GM21825 (cell line): Measurements from ENCODE around the gene TUBGCP6.

Experiments
- ATAC-seq: cut with Tn5 transposase; IDR thresholded peaks from one replicate; pipeline ENCODE4 v1.9.1; 2021; ENCODE audit warnings: mild to moderate bottlenecking, moderate library complexity; ENCODE audit not compliant: unreplicated experiment

The TUBGCP6 gene

DNA sequence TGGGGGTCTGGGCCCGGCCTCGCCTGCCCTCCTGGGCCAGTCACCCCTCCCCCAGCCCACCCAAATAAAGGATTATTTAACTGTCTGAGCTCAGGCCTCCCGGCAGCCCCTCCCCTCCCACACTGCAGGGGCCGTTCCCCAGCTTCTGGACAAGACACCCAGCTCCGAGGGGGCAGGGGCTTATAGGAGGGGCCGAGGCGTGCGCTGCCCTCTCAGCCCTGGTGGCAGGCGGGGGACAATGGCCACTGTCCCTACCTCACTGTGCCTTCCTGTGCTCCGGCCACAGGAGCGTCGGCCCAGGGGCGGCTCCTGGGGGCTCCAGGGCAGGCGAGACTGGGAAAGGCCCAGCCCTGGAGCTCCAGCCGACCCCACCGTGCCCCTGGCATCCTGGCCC is 46.2 kb downstream of the TUBGCP6 start:
- ATAC-seq: no peak

- no peak for ATAC-seq
These were observed 46.8 kb downstream of the TUBGCP6 start for GRCh38 chr22:50197856-50198623.

DNA sequence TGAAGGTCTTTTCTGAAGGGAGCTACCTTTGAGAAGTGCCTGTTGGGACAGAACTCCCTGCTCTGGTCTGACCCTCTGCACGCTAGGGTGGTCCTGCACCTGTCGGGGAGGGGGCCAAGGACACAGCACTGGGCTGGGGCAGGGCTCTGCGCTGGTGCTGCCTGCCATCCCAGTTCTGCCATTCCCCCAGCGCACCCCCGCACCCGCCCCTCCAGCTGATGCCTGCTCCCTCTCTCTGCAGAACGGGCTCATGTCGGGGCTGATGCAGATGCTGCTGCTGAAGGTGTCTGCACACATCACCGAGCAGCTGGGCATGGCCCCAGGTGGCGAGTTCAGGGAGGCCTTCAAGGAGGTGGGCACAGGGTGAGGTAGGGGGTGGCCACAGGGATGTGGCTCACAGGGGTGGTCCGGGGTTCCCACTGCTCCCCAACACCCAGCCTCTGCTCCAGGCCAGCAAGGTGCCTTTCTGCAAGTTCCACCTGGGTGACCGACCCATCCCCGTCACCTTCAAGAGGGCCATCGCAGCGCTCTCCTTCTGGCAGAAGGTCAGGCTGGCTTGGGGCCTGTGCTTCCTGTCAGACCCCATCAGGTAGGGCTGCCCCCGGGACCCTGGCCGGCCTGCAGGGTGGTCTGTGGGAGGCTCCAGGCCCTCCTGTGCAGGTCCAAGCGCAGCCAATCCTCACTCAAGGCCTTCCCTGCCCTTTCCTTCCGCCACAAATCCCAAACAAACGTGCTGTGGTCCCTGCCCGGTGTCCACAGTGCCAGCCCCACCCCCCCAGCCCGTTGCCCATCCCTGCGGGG is 47.6 kb downstream of the TUBGCP6 start:
- ATAC-seq: no peak

DNA sequence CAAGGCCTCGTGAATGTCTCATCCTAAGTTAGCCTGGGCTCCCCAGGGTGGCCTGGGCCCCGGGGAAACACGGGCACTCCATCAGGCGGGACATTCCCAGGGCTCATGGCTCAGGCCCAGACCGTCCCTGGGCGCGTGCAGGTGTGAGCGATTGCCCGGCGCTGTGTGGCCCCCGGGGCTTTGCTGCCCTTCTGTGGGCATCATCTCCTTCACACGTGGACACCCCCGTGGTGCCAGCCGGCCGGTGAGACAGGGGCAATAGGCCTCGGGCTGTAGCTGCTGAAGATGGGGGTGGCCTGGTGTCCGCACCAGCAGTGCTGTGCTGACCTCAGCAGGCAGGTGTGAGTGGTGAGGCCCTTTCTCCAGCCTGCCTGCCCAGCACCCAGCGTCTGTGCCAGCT is 48.6 kb downstream of the TUBGCP6 start:
- ATAC-seq: no peak

DNA sequence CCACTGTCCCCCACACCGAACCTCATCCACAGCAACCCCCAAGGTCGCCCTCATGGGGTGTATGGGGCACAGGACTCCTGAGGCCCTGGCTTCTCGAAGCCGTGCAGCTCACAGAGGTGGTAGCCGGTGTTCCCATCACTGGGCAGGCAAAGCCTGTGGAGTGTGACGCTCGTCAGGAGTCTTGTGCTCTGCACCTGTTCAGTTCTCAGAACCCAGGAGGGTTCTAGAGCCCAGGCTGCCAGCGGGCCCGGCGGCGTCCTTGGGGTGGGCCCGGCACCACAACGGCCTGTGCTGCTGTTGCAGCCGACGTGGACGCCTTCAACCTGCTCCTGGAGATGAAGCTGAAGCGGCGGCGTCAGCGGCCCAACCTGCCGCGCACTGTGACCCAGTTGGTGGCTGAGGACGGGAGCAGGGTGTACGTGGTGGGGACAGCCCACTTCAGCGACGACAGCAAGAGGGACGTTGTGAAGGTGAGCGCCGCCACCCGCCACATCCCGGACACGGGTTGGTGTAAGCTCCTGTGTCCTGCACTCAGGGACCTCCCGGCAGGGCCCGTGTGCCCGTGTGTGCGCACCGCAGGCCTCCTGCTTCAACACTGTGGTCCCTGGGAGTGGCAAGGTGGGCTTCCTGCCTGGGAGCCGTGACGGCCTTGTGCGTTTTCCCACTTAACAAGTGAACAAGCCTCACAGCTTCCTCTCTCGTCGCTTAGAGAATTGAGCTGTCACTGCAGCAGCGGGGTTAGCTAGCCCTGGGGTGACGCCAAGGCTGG is 50.6 kb downstream of the TUBGCP6 start:
- ATAC-seq: no peak

DNA sequence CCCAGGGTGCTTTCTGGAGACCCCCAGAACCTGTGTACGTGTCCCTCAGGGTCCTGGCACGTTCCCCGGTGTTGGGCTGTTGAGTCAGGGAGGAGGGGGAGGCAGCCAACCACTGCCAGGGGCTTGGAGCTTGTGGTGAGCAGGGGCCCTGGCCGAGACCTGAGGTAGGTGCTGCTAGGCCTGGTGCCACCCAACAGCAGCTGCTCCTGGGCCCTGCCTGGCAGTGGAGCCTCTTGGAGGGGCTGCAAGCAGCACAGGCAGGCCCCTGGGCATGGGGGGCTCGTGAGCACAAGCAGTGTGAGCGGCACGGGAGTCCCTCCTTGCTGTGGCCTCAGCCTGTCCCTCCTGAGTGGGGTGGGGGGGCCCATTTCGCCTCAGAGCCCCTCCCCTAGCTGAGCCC is 51.2 kb downstream of the TUBGCP6 start:
- ATAC-seq: no peak

DNA sequence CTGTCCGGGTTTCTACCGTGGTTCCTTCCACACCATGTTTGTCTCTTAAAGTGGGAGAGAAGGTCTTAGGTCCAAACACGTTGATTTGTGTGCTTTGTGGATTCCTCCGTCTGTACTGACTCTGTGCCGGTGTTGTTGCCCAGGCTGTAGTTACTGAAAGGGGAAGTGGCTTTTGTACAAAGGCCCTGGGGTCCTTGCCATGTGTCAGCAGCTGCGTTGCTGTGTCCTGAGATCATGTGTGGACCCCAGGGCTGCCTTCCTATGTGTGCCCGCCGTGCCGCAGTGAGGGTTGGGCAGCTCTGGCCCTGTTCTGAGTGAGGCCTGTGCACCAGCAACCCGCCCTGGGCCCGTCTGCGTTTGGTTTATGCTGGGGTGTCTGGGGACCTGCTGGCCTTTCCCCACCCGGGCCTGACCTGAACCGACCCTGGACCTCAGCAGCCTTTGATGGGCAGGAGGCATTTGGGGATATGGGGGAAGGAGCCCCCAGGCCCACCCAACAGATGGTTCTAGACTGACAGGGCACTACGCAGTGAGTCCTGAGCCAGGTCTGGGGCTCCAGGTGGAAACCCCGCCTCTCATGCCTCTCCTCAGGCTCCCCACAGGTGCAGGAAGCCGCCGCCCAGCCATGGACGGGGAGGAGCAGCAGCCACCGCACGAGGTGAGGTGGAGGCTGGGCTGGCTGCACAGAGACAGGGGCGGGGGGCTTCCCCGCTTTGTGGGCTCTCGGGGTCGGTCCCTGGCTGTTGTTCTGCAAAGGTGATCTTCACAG is 52.2 kb downstream of the TUBGCP6 start:
- ATAC-seq: no peak

DNA sequence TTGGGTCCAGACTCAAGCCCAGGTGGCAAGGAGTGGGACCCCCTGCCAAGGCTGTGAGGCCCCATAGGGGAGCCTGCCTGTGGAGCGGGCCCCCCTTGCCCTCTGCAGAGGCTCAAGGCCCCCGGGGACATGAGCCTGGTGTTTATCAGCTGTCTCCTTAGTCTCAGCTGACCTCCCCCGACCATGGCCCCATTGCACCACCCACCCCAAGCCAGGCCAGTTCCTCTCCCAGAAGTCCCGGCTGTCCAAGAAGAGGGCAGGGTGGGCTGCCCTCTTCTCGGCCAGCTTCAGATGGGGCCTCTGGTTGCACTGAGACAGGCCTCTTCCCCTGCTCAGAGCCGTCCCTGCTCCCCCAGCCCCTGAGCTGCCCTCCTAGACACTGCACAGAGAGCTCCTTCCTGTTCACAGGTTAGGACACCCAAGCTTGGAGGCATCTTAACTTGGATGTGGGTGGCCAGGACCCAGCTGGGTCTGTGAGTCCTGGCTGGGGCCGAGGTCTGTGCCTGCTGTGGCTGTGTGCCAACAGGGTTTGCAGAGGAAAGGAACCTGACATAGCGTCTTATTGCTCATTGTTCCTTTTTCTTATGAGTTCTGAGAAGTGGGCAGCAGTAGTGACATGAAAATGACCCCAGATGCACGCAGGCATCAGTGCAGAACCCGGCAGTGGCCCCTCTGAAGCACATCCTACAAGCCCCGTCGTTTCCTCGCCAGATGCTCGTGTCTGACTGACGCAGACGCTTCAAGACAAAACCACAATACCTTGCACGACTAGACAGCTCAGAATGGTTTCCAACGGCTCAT is 53.7 kb downstream of the TUBGCP6 start:
- ATAC-seq: peak; percentile 23

DNA sequence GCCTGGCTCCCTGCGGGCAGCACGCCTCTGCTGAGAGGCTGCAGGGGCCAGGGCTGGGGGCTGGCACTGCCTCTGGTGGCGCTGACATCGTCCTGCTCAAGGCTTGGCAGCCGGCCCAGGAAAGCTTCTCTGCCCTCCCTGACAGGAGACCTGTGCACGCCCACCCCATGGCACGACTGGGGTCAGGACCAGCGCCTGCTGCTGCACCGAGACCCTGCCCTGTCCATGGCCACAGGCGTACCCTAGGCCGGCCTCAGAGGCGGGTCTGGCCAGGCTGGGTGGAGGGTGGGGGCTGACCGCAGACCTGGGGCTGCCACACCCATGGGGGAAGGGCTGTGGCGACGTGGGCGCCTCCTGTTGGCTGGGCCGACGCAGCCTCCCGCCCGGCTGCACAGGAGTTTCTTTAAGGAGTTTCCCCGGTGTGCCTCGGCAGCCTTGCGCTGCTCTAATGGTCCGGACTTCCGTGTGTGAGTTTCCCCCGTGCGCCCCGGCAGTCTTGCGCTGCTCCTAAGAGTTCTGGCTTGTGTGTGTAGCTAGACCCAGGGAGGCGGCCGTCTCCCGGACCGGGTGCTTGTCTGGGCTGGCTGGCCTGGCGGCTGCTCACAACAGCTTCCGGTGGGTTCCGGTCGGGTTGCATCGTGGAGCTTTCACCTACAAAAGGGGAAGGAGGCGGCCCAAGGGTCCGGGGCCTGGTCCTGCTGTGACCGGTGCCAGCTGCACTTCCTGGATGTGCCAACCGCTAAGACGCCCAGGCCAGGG is 54.5 kb downstream of the TUBGCP6 start:
- ATAC-seq: peak; percentile 37

- no peak for ATAC-seq
These were observed 55.0 kb downstream of the TUBGCP6 start for GRCh38 chr22:50189849-50190181.

DNA sequence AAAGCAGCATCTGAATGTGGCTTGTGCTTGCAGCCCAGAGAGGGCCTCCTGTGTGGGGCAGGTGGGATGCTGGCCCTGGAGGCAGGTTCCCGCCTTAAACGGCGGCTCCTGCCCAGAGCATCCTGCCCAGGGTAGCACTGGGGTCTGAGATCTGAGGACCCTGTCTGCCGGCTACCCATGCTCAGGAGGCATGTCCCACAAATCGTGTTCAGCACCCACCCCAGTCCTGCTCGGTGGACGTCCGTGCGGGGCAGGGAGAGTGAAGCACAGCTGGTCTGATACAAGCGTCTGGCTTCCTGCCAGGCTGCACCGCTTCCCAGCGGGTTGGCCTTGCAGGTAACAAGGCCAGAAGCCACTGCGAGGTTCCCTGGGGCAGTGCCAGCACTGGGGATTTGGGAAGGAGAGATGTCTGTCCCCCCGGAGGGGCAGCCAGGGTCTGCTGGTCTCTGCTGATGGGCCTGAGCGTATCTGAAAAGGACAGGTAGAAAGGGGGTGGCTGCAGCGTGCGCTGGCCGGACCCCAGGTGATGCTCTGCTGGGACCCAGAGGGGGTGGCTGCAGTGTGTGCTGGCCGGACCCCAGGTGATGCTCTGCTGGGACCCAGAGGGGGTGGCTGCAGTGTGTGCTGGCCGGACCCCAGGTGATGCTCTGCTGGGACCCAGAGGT is 55.5 kb downstream of the TUBGCP6 start:
- no peak for ATAC-seq

- ATAC-seq: no peak
These were observed 56.5 kb downstream of the TUBGCP6 start for GRCh38 chr22:50188356-50188755.

- ATAC-seq: no peak
These were observed 57.9 kb downstream of the TUBGCP6 start for GRCh38 chr22:50186761-50187523.

DNA sequence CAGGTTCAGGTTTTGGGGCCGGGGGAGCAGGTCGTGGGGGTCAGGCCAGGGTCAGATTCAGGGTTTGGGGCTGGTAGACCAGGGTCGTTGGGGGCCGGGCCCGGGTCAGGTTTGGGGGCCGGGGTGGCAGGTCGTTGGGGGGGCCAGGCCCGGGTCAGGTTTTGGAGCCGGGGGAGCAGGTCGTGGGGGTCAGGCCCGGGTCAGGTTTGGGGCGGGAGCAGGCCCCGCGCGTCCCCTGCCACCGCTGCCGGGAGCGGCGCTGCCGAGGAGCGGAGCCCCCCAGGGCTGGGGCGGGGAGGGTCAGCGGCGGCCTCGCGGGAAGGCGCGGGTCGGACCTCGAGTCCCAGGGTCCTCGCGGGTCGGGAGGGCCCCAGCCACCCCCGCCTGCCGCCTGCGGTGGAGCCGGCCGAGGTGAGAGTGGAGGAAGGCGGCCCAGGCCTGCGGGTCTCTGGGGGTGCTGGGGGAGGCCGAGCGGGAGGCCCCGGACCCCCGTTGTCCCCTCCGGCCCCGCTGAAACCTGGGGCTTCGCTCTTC is 58.6 kb downstream of the TUBGCP6 start:
- ATAC-seq: no peak

- ATAC-seq: peak; percentile 29
These were observed 59.3 kb downstream of the TUBGCP6 start, which contains the start of gene TRABD for GRCh38 chr22:50185375-50186087. TSS of gene TRABD (plus strand) at chr22:50185913. CDS start at chr22:50193061, 7,148 bp downstream.

GRCh38 chr22:50184902-50185374 is 59.9 kb downstream of the TUBGCP6 start:
- no peak for ATAC-seq
